Stimulated activated CD4-positive, alpha-beta T cell treated with anti-CD3 and anti-CD28 coated beads, Interleukin-12 subunit alpha, Interleukin-12 subunit beta, amount 100 ng/mL, for 48 hours (primary cell): ENCODE data around the gene TMEM92.

Experiments used
- DNase-seq, 3 donors: peaks; one replicate each; pipeline ENCODE4 v3.0.0-alpha.2; 2020; ENCODE audit warnings: low read depth in 2 of 3, low spot score in 1 of 3

Gene TMEM92

DNA sequence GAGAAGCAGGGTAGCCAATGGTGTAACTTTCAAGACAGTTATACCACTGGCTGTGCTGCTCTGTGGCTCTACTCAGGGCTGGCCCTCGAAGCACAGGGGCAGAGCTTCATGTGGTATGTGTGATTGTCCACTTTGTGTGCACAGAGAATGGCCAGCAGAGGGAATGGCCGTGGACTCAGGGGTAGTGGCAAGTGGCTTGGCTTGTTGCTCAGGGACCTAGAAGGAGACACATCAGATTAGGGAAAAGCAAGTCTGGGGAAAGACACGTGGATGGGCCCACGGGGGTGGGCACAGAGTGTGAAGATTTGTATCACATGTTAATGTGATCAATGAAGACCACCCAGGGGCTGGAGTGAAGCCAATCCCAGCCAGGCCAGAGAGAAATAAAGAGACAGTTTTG, 51.6 kb downstream of the TMEM92 start:
- DNase-seq: no peak

DNA sequence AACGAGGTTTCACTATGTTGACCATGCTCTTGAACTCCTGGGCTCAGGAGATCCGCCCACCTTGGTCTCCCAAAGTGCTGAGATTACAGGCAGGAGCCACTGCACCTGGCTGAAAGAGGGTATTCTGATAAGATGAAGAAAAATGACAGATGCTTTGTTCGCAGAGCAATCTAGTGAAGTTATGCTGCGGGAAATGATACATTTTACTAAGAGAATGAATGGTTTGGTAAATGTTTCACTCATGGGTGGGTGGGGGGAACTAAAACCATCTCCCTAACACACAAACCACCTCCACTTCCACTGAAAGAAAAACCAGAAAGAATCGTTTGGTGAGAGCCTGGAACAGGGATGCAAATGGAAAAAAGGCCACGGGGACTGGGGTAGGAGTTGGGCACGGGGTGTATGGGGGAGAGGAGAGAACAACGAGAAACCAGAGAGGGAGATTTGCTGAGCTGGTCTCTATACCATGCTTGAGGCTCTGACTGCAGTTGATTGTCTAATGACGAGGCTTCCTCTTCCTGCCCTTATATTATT, 52.6 kb downstream of the TMEM92 start:
- DNase-seq: no peak

DNA sequence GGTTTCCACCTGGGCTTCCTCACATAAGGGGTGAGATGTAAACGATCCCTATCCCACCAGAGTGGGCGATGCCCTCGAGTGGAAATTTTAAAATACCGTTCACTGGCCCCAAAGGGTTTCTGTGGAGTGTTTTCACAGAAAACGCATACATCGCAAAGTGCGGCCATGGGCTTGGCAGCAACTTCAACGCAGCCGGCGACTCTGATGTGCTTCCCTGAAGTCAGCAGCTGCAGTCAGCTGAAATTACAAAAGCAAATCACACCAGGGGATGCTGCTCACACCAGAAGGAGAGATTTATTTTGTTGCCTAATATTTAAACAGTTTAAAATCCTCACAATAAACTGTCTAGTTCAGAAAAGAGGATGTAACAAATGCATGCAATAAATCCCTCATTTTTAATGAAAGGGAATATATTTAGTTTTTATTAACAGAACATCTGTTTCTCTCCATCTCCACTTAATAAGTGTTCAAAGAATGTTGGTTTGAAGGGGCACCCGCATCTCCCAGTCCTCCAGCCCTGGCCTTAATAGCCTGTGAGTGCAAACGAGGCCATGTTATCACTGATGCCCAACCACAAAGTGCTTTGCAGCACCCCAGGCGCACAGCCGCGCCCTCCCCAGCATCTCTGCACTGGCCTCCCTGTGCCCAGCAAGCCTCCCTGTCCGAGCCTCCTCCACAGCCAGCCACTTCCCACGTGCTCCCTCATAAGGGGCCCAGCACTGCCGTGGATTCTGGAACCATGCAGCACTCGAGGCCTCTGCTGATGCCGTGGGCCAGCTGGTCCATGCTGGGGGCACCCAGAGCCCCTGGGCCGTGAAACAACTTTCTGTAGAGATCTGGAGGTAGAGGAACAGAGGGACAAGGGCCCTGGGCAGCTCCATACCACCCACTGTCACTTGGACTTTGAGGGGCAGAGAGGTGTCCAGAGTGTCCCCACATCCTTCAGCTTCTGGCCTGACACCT, 54.4 kb downstream of the TMEM92 start:
- DNase-seq: no peak

DNA sequence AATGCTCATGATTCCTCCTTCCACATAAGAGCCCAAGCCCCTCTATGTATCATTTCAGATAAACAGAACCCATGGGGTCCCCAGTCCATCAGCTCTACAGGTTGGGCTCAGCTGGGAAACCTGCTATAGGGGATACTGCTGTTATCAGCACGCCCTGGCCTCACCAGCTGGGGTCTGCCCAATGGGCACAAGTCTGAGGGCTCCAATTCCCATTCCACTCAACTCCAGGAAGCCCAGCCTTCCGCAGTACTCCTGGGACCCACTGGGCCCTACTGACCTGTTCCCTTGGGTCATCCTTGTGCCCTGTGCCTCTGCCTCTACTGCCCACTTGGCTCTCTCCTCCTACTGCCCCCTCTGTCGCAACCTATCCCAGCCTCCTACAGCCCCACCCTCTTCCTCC, 55.5 kb downstream of the TMEM92 start:
- no peak for DNase-seq

DNA sequence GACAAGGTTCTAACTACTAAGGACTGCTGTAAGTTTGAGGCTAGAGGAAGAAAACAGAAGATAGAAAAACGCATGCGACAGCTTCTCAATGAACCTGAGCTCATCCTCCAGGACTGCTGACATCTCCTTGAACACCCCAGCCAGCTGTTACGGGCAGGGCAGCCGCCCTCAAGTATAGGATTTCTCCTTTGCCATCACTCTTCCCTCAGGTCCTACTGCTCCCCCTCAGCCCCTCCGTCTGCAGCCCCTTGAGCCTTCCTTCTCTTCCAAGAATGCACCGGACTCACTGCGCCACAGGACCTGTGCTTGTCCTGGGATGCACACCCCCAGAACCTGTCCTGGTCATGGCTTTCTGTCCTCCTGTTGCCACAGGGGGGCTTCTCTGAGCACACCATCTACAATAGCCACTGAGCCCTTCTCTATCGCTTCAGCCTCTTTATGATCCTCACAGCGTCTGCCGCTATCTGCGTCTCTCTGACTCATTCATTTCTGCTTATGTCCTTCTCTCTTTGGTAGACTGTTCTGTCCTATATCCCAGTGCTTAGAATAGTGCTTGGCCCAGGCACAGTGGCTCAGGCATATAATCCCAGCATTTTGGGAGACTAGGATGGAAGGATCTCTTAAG, 56.0 kb downstream of the TMEM92 start:
- no peak for DNase-seq
